ENCODE measurements around the gene GSG1.
"Not testable (repeated sequence)": the region's sequence is repeated elsewhere in the genome, so short reads cannot be mapped to it uniquely, and the experiment has no call there.

Gene GSG1

DNA sequence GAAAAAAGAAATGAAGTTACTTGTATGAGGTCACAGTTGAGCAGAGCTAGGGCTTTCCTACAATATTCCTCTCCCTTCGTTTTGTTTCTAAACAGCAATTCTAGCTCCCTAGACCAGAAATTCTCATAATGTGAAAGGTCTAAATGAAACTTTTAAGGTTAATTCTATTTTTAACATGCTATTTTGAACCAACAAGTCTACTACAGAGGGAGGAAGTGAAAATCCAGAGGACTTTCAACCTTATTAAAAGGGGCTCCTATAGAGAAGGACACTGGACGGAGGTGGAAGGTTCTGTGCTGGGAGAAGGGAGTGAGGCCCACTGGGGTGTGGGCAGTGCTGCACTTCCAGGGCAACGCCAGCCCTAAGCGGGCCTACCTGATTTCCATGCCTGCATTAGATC lies 13.4 kb downstream of the GSG1 start:
- no peak for DNase-seq (ENCODE audit: low spot score)

- DNase-seq (ENCODE audit: low spot score), result no peak
Observed at GRCh38 chr12:13088496-13088895, 15.0 kb downstream of the GSG1 start.

GRCh38 chr12:13087766-13088165 lies 15.7 kb downstream of the GSG1 start:
- no peak for DNase-seq (ENCODE audit: low spot score)

DNA sequence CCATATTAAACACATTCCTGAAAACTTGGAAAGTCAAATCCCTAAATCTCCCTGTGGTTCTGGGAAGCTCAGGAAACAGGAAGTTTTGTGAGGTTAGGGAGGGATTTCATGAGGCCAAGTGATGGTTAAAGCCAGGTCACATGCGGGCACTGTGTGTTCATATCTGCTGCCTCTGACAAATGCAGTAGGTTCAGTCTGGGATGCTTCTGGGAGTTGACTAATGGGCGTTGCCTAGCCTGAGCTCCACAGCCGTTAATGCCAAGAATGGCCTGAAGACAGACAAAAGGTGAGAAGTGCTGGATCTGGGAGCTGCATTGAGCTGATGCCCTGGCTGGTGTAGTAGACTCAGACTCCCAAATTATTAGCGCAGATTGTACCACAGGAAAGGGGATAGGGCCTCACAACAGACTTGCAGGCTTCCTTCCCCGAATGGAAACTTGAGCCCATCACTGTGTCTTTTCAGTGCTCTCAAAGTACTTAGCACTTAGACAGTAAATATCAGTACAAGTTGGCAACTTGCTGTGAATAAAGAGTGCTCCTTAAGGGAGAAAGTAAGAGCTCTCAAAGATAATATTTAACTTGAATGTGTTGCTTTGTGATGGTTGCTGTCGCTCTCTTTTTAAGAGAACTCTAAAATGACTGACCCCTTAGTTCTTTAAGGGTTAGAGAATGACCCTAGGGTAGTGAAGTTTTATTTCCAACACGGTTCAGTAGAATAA lies 17.3 kb downstream of the GSG1 start:
- DNase-seq (ENCODE audit: low spot score), result no peak

- DNase-seq (ENCODE audit: low spot score), result no peak
Observed at GRCh38 chr12:13084898-13085640, 18.4 kb downstream of the GSG1 start.

DNA sequence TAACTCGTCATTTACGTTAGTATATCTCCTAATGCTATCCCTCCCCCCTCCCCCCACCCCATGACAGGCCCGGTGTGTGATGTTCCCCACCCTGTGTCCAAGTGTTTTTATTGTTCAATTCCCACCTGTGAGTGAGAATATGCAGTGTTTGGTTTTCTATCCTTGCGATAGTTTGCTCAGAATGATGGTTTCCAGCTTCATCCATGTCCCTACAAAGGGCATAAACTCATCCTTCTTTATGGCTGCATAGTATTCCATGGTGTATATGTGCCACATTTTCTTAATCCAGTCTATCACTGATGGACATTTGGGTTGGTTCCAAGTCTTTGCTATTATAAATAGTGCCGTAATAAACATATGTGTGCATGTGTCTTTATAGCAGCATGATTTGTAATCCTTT lies 19.8 kb downstream of the GSG1 start:
- DNase-seq (ENCODE audit: low spot score), result not testable (repeated sequence)

GRCh38 chr12:13082861-13083260 lies 20.6 kb downstream of the GSG1 start:
- no peak for DNase-seq (ENCODE audit: low spot score)

GRCh38 chr12:13080266-13080665 lies 23.2 kb downstream of the GSG1 start:
- no peak for DNase-seq (ENCODE audit: low spot score)

DNA sequence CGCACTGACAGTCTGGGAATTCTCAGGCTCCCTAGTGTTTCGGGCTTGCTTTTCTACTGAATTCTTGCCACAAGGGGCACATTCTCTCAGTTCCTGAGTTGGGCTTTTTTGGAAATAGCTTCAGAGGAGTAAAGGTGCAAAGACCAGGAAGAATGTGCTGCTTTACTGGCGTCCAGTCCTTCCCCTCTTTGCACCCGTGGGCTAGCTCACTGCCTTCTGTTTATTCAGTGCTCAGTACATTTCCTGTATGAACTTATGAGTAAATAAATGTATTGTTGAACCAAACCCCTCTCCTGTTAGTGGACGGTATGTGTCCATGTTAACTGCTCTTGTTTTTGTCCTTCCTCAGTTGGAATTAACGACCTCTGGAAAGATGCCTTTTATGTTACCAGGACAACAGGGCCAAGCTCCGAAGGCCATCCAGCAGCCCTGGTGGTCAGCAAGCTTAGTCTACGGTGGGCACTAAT lies 24.0 kb downstream of the GSG1 start:
- no peak for DNase-seq (ENCODE audit: low spot score)

- DNase-seq (ENCODE audit: low spot score), result no peak
Observed at GRCh38 chr12:13075786-13076570, 27.5 kb downstream of the GSG1 start.

- no peak for DNase-seq (ENCODE audit: low spot score)
Observed at GRCh38 chr12:13075118-13075480, 28.4 kb downstream of the GSG1 start.

GRCh38 chr12:13074396-13075117 lies 28.9 kb downstream of the GSG1 start:
- no peak for DNase-seq (ENCODE audit: low spot score)

DNA sequence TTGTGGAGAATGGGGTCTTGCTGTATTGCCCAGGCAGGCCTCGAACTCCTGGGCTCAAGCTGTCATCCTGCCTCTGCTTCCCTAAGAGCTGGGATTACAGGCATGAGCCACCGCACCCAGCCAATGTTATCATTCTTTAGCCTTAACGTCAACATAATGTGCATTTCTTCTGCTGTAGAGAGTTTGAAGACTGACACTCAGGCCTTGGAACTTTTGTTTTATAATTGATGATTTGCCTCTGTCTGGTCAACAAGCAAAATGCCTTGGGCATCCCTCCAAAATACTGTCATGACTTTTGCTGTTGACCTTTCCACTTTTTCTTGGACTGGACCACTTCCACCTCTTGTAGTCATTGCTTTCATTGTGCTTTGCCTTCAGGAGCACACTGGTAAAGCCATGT lies 30.3 kb downstream of the GSG1 start:
- no peak for DNase-seq (ENCODE audit: low spot score)

DNA sequence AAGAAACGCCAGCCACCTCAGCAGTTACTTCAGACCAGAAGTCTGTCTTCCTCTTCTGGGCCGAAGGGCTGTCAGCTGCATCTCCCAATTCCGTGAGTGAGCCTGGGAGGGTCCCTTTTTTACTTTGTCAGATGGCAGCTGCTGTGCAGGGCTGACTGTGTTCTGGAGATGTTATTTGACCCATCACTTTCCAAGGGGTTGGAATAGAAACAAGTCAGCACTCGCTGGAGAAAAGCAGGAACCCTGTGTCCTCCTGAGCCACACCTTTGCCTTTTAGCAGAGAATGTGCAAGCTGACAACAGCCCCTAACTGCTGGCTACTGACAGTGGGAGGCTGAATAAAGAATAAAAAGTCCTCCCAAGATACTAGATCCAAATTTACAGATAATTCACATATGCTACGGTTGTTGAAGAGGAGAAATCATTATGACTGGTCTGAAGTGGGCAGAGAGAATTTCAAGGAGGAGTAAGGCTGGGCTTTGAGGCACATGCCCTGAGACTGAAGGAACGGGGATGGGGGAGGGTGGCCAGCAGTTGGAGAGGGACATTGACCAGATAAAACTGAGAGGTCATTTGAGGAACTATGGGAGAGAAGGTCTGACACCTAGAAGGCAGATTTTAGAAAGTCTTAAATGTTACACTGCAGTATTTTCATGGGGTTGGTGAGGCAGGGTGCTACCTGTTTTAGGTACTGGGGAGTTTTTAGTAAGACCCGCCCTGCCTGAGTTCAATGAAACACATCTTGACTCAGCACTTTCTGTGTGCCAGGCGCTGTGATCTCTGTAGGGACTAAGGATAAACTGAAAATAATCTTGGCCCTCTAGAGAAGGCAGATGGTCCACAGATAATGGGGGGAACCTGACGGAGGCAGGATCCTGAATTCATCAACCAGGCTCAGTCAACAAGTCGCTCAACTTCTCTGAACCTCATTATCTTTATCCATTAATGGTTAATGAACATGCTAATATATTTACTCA lies 31.9 kb downstream of the GSG1 start:
- DNase-seq (ENCODE audit: low spot score), result no peak

DNA sequence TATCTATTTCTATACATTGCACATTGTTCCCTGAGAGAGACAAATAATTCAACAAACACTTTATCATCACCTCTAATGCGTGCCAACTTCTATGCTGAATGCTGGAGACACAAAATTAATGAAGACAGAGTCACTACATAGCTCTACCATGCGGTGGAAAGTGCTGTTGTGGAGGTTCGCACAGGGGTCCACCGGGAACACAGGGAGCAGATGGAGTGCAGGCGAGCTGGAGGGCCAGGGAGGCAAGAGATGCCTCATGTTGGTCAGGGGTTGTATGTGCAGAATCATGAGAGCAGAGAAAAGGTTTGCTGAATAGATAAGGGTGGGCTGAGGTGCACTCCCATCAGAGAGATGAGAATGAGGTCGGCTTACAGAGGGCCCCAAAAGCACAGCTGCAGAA lies 34.1 kb downstream of the GSG1 start:
- DNase-seq (ENCODE audit: low spot score), result no peak

- DNase-seq (ENCODE audit: low spot score), result no peak
Observed at GRCh38 chr12:13067322-13067721, 36.1 kb downstream of the GSG1 start.

- DNase-seq (ENCODE audit: low spot score), result no peak
Observed at GRCh38 chr12:13066459-13066858, 37.0 kb downstream of the GSG1 start.

DNA sequence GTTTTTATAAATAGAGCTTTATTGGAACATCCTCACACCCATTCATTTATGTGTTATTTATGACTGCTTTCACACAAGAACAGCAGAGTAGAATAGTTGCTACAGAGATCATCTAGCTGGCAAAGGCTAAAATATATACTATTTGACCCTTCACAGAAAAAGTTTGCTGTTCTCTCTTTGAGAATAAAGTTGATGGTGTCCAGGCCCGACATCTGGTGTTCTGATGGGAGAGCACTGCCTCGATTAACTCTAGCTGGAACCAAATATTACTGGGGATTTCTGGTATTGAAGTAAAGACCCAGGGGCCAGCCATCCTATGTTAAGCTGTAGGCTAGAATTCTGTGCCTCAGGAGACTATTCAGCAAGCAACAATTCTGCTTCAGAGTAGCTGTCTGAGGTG lies 37.5 kb downstream of the GSG1 start:
- DNase-seq (ENCODE audit: low spot score), result no peak

DNA sequence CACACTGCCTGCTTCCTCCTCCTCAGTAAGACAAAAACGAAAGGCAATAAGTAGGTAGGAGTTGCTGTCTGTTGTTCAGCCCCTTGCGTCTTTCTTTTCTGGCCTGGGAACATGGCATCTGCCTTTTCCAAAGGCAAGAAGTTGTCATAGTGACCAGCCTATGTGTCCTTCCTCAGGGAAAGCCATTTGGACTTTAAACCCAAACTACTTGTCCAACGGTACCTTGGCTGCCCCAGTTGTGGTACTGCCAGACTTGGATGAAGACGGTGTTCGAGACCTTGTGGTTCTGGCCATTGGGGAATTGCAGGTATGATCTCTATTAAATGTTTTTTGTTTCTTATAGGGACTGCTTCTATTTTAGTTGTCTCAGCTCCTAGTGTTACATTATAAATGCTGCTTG lies 40.8 kb downstream of the GSG1 start:
- DNase-seq (ENCODE audit: low spot score), result no peak

DNA sequence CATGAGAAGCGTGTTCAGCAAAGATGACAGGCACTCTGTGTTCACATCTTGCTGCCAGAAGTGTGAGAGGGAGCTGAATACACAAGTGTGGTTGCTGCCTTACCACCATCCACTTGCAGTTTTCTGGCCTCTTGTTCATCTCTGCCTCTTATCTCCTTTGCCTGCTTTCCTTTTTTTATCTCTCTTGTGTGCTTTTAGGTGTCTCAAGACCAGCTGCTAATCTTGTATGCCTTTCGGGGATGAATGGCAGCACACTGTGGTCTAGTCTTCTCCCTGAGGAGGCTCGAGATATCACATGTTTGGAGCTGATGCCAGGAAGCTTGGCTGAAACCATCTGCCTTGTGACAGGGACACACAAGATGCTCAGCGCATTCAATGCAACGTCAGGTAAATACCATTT lies 42.1 kb downstream of the GSG1 start:
- no peak for DNase-seq (ENCODE audit: low spot score)

- DNase-seq (ENCODE audit: low spot score), result no peak
Observed at GRCh38 chr12:13060581-13060980, 42.9 kb downstream of the GSG1 start.
